Peyer's patch (tissue), 4 donors: ENCODE results near the gene SCD.

Experiments used
- CTCF ChIP-seq, 6 experiments: fragments of 450-650 bp in 4 of 6; fragments of 200-600 bp in 2 of 6; sonication (generic) in 1 of 6; IDR thresholded peaks; one replicate each; pipeline ENCODE4 v1.5.1; 2017 to 2019; ENCODE audit warnings: antibody characterized with exemption in 6 of 6, mild to moderate bottlenecking in 3 of 6, moderate library complexity in 1 of 6
- POLR2A ChIP-seq, 2 donors: fragments of 450-650 bp; IDR thresholded peaks; one replicate each; pipeline ENCODE4 v1.5.1; 2017; ENCODE audit warnings: antibody characterized with exemption in 2 of 2, mild to moderate bottlenecking in 2 of 2, moderate library complexity in 2 of 2

- TF ChIP-seq CTCF (IDR thresholded peaks at IDR 0.05) (no peak), POLR2A (IDR thresholded peaks at IDR 0.05) (no peak)
Measured at GRCh38 chr10:100345570-100346330, 1.3 kb upstream of the SCD start.
